PC-3 (cell line): Measurements from ENCODE around the gene PPP2R5B.

Experiments
- CTCF ChIP-seq: fragments of 300-600 bp; sonication (generic); conservative IDR thresholded peaks from 2 replicates; pipeline ENCODE4 v1.5.1; 2017; ENCODE audit warnings: antibody characterized with exemption, low read depth, mild to moderate bottlenecking, low read length
- EZH2 ChIP-seq: fragments of 300-600 bp; sonication (generic); IDR thresholded peaks from one replicate; pipeline ENCODE4 v1.6.1; 2017; ENCODE audit warnings: antibody characterized with exemption, mild to moderate bottlenecking, low read length; ENCODE audit not compliant: unreplicated experiment
- EZH2phosphoT487 ChIP-seq: fragments of 300-600 bp; sonication (generic); IDR thresholded peaks from 2 replicates; pipeline ENCODE4 v1.6.1; 2018; ENCODE audit warnings: mild to moderate bottlenecking, antibody characterized with exemption, low read length, borderline replicate concordance

- no peak for TF ChIP-seq CTCF
- no peak for TF ChIP-seq EZH2
- TF ChIP-seq EZH2phosphoT487, result no peak
Measured at GRCh38 chr11:64900774-64901173, 23.7 kb upstream of the PPP2R5B start.
